Astrocyte of the spinal cord (primary cell): ENCODE data around the gene ABLIM2.

Experiments used
- DNase-seq: peaks from one replicate; pipeline ENCODE4 v3.0.0; 2011; ENCODE audit warnings: low read depth, low spot score
- H3K4me3 ChIP-seq: 2 replicates; pipeline ENCODE4 v1.5.1; 2011; ENCODE audit warnings: low read depth, mild to moderate bottlenecking, low read length, moderate library complexity
- in situ Hi-C: cut with HindIII; loops from 2 replicates; pipeline ENCODE4 v1.10.0; 2017; ENCODE audit warnings: low sequenced_read_pairs
- TF ChIP-seq, protein P1 (sequence below): IDR thresholded peaks from 2 replicates; pipeline ENCODE4 v1.5.1; 2012; ENCODE audit warnings: low read depth, mild to moderate bottlenecking, low read length, inconsistent platforms

ABLIM2 gene

DNA sequence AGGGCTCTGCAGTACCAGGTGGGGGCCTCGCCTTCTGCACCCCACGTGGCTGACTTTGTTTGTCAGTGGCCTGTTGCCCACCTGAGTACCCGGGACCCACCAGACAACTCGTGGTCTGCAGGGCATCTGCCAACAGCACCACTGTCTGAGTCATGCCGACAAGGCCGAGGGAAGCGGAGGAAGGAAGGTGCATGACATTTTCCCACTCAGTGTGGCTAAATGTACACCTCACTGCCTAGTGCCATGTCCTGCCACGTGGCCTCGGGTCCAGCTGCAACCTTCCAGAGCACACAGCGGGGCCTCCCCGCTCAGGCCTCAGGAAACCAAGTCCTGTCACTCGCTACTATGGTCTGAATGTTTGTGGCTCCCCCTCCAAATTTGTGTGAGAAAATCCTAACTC lies 22.1 kb downstream of the ABLIM2 start:
- H3K4me3 ChIP-seq: no peak overlapping the region
- TF ChIP-seq, protein P1, sequence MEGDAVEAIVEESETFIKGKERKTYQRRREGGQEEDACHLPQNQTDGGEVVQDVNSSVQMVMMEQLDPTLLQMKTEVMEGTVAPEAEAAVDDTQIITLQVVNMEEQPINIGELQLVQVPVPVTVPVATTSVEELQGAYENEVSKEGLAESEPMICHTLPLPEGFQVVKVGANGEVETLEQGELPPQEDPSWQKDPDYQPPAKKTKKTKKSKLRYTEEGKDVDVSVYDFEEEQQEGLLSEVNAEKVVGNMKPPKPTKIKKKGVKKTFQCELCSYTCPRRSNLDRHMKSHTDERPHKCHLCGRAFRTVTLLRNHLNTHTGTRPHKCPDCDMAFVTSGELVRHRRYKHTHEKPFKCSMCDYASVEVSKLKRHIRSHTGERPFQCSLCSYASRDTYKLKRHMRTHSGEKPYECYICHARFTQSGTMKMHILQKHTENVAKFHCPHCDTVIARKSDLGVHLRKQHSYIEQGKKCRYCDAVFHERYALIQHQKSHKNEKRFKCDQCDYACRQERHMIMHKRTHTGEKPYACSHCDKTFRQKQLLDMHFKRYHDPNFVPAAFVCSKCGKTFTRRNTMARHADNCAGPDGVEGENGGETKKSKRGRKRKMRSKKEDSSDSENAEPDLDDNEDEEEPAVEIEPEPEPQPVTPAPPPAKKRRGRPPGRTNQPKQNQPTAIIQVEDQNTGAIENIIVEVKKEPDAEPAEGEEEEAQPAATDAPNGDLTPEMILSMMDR: no peak
- no peak for DNase-seq
- in situ Hi-C loops: no loop called here

- no peak for DNase-seq
- in situ Hi-C loops: no loop called here
- no peak overlapping the region for H3K4me3 ChIP-seq
- TF ChIP-seq, protein P1: no peak
Measured at GRCh38 chr4:8135666-8136065, 22.9 kb downstream of the ABLIM2 start.

DNA sequence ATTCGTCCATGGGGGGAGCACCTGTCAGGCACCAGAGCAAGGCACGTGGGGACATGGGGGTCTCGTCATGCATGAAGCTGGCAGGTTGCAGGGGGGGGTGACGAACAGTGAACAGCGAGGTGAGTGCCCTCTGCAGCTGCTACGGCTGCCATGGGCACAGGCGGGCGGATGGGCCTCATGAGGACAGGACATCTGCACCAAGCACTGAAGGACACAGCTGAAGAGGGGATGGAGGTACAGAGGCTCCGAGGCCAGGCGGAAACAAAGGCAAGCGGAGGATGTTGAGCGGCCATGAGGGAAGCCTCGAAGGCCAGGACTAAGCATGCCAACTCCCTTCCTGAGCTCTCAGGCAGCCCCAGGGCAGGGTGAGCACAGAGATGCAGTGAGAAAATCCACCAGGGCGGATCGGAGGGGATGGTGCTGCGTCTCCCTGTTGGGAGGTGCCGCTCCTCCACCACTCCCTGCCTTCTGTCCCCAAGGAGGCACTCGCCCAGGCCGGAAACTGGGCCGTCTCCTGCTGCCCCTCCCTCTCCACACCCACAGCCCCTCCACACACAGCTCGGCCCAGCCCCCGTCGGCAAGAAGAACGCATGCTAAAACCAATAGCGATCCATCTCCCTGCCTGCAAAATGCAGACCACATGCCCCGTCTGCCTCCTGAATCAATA lies 24.6 kb downstream of the ABLIM2 start:
- DNase-seq: no peak
- in situ Hi-C loops: no loop called here
- TF ChIP-seq, protein P1: no peak
- no peak overlapping the region for H3K4me3 ChIP-seq

DNA sequence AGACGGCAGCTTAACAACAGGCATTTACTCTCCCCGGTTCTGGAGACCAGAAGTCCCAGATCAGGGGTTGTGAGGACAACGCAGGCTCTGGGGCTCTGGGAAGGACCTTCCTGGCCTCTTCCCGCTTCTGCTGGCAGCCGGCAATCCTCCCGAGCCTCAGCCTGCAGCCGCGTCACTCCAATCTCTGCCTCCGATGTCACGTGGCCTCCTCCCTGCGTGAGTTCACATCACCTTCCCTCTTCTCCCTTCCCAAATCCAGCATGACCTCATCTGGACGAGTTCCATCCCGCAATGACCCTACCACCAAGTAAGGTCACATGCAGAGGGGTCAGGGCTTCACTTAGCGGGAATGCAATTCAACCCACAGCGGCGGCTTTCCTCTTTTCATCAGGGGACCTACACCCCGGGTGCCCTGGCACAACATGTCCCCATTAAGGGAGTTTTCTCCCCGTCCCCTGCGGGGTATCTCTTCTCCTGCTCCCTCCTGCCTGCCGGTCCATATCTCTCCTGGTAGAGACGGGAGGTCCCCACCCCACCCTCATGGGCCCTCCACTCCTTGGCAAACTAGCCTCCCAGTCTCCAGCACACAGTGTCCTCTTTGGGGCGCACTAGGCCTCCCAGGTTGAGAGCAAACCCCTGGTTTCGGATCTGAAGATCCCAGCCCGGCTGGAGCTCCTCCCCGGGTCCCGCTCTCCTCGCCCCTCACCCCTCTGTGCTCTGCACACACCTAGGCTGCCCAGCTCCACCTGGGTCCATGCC lies 25.5 kb downstream of the ABLIM2 start:
- TF ChIP-seq, protein P1: no peak
- no peak for DNase-seq
- in situ Hi-C loops: no loop called here
- H3K4me3 ChIP-seq: no peak overlapping the region

DNA sequence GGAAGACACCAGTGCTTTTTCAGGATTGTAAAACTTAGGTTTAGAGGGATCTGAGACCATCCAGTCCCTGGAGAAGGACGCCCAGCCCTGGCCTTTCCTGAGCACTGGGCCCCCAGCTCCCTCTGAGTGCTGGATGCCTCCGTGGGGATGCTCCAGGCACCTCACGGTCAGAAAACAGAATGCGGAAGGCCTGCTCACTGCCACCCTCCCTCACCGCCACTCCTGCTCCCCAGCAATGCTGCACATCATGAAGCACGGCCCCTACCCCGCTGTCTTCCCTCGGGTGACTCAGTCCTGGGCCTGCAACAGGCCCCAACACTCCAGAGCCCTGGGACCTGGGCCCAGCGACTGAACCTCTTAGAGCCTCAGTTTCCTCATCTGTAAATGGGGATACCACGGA lies 26.2 kb downstream of the ABLIM2 start:
- in situ Hi-C loops: no loop called here
- H3K4me3 ChIP-seq: no peak overlapping the region
- DNase-seq: no peak
- TF ChIP-seq, protein P1: no peak

- DNase-seq: no peak
- no peak overlapping the region for H3K4me3 ChIP-seq
- in situ Hi-C loops: no loop called here
- TF ChIP-seq, protein P1: no peak
Measured at GRCh38 chr4:8131826-8132225, 26.8 kb downstream of the ABLIM2 start.
